HepG2 (cell line): ENCODE results near the gene ASL. TPM values are rescaled to one million over a fixed set of nuclear protein-coding genes. Genes with fewer than 3 reads are reported as not detected.
A peak's percentile ranks its signal among the peaks of the same experiment; 100 is the strongest.

Experiments used
- ARNTL ChIP-seq: sonication (generic); formaldehyde crosslinking; IDR thresholded peaks from 2 replicates; pipeline ENCODE4 v1.4.0; 2020; ENCODE audit warnings: mild to moderate bottlenecking, missing genetic modification reagents
- ATAD3A ChIP-seq: sonication (generic); formaldehyde crosslinking; IDR thresholded peaks from 2 replicates; pipeline ENCODE4 v1.4.0; 2020; ENCODE audit warnings: missing genetic modification reagents
- BORCS8-MEF2B ChIP-seq: sonication (generic); formaldehyde crosslinking; IDR thresholded peaks from 2 replicates; pipeline ENCODE4 v1.8.0; 2022; ENCODE audit warnings: mild to moderate bottlenecking, missing genetic modification reagents
- BRD4 ChIP-seq: sonication (generic); formaldehyde crosslinking; IDR thresholded peaks from 2 replicates; pipeline ENCODE4 v1.4.0; 2020; ENCODE audit warnings: missing genetic modification reagents
- ISL2 ChIP-seq: sonication (generic); formaldehyde crosslinking; IDR thresholded peaks from 2 replicates; pipeline ENCODE4 v1.5.0; 2020; ENCODE audit warnings: missing genetic modification reagents
- KMT2B ChIP-seq: IDR thresholded peaks from 2 replicates; pipeline ENCODE4 v1.6.1; 2016; ENCODE audit warnings: missing genetic modification reagents, missing compliant biosample characterization
- POLR2G ChIP-seq: fragments of 200-400 bp; formaldehyde crosslinking; IDR thresholded peaks from 2 replicates; pipeline ENCODE4 v1.6.1; 2018; ENCODE audit warnings: mild to moderate bottlenecking, low read depth, low read length, moderate library complexity
- PTBP1 ChIP-seq: fragments of 200-400 bp; formaldehyde crosslinking; IDR thresholded peaks from 2 replicates; pipeline ENCODE4 v1.6.1; 2018; ENCODE audit warnings: low read length, low read depth; ENCODE audit not compliant: poor library complexity, severe bottlenecking
- RFXAP ChIP-seq: sonication (generic); formaldehyde crosslinking; IDR thresholded peaks from 2 replicates; pipeline ENCODE4 v1.4.0; 2020; ENCODE audit warnings: missing genetic modification reagents, borderline replicate concordance
- RXRA ChIP-seq: sonication (generic); formaldehyde crosslinking; IDR thresholded peaks from 2 replicates; pipeline ENCODE4 v1.5.1; 2020; ENCODE audit warnings: missing genetic modification reagents
- SP2 ChIP-seq: sonication (generic); formaldehyde crosslinking; IDR thresholded peaks from 2 replicates; pipeline ENCODE4 v1.5.1; 2020; ENCODE audit warnings: mild to moderate bottlenecking, missing genetic modification reagents
- SPEN ChIP-seq: sonication (generic); formaldehyde crosslinking; IDR thresholded peaks from 2 replicates; pipeline ENCODE4 v1.5.1; 2020; ENCODE audit warnings: low read depth, mild to moderate bottlenecking, missing genetic modification reagents
- TARDBP ChIP-seq: sonication (generic); formaldehyde crosslinking; IDR thresholded peaks from 2 replicates; pipeline ENCODE4 v1.8.0; 2022; ENCODE audit warnings: mild to moderate bottlenecking, missing genetic modification reagents
- ZC3H13 ChIP-seq: sonication (generic); formaldehyde crosslinking; IDR thresholded peaks from 2 replicates; pipeline ENCODE4 v1.8.1; 2023; ENCODE audit warnings: mild to moderate bottlenecking, missing genetic modification reagents, moderate library complexity
- ZNF34 ChIP-seq: sonication (generic); formaldehyde crosslinking; IDR thresholded peaks from 2 replicates; pipeline ENCODE4 v1.4.0; 2020; ENCODE audit warnings: mild to moderate bottlenecking, missing genetic modification reagents, borderline replicate concordance
- ZNF441 ChIP-seq: sonication (generic); formaldehyde crosslinking; IDR thresholded peaks from 2 replicates; pipeline ENCODE4 v1.7.0; 2021; ENCODE audit warnings: missing genetic modification reagents, borderline replicate concordance
- ZNF703 ChIP-seq: sonication (generic); formaldehyde crosslinking; IDR thresholded peaks from 2 replicates; pipeline ENCODE4 v1.5.1; 2020; ENCODE audit warnings: missing genetic modification reagents, mild to moderate bottlenecking, moderate library complexity, borderline replicate concordance
- polyA plus RNA-seq, 8 experiments: library from polyadenylated mRNA; depleted of rRNA in 3 of 8; stranded (reverse) in 7 of 8; unstranded in 1 of 8; fragments of >200 nt; fragmentation: Illumina TruSeq in 4 of 8; extraction: Trizol in 4 of 8; gene quantifications; 2 replicates each; pipeline versions ENCODE4 v1.2.1 to v1.2.3, GENCODE V29; 2011 to 2016; ENCODE audit warnings: low read depth in 4 of 8, missing spikeins in 1 of 8, mixed read lengths in 1 of 8; ENCODE audit not compliant: insufficient read depth in 1 of 8
- total RNA-seq, 5 experiments: library from RNA; depleted of rRNA; stranded (reverse); fragments of >200 nt; fragmentation: Illumina TruSeq; extraction: Trizol; gene quantifications; 2 replicates each; pipeline ENCODE4 v1.2.3, GENCODE V29; 2016; ENCODE audit warnings: low read depth in 1 of 5
- TF ChIP-seq, protein P1 (sequence below): sonication (generic); formaldehyde crosslinking; IDR thresholded peaks from 2 replicates; pipeline ENCODE4 v1.5.0; 2020; ENCODE audit warnings: mild to moderate bottlenecking, missing genetic modification reagents, borderline replicate concordance
- TF ChIP-seq, protein P2 (sequence below): sonication (generic); formaldehyde crosslinking; IDR thresholded peaks from 2 replicates; pipeline ENCODE4 v1.5.0; 2020; ENCODE audit warnings: mild to moderate bottlenecking, missing genetic modification reagents, borderline replicate concordance
- TF ChIP-seq, protein P3 (sequence below): sonication (generic); formaldehyde crosslinking; conservative IDR thresholded peaks from 2 replicates; pipeline ENCODE4 v1.8.0; 2022; ENCODE audit warnings: mild to moderate bottlenecking, moderate library complexity, missing genetic modification reagents
- TF ChIP-seq, protein P4 (sequence below): IDR thresholded peaks from 2 replicates; pipeline ENCODE4 v1.6.1; 2012; ENCODE audit warnings: inconsistent platforms

Gene ASL
- total and polyA plus RNA-seq, 2 of the 13 experiments (the other 11 are each of a cell fraction or from before 2014, with no cell fraction given) = 71.4 to 96.5 TPM

DNA sequence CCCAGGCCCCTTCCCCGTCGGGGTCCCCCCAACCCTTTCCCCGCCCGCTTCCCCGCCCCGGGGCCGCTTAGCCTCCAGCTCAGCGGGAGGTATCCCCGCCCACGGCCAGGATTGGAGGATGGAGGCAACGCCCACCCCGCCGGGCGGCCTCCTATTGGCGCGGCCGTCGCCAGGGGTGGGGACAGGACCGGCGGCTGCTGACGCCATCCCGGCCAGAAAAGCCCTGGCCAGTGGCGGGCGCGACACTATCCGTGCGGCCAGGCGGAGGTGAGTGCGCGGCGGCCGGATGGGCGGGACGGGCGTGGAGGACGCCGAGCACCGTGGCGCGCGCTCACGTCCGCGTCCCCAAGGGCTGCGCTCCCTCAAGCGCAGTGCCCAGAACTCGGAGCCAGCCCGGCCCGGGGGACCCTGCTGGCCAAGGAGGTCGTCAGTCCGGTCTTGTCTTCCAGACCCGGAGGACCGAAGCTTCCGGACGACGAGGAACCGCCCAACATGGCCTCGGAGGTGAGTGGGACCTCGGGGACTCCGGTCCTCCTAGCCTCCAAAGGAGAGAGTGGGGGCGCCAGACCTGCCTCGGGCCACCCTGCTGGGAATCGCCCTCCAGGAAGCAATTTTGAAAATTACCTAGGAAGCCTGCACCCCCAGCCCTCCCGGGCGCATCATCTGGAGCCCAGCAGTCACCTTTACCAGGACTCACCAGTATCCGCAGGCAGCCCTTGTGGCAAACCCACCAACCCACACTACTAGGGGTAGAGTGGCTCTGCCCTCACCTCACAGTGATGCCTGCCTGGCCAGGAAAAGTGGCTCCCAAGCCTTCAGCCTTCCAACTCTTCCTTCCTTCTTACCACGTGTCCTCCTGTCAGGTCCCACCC, at the start of gene ASL (continued):
- TF ChIP-seq, protein P1, sequence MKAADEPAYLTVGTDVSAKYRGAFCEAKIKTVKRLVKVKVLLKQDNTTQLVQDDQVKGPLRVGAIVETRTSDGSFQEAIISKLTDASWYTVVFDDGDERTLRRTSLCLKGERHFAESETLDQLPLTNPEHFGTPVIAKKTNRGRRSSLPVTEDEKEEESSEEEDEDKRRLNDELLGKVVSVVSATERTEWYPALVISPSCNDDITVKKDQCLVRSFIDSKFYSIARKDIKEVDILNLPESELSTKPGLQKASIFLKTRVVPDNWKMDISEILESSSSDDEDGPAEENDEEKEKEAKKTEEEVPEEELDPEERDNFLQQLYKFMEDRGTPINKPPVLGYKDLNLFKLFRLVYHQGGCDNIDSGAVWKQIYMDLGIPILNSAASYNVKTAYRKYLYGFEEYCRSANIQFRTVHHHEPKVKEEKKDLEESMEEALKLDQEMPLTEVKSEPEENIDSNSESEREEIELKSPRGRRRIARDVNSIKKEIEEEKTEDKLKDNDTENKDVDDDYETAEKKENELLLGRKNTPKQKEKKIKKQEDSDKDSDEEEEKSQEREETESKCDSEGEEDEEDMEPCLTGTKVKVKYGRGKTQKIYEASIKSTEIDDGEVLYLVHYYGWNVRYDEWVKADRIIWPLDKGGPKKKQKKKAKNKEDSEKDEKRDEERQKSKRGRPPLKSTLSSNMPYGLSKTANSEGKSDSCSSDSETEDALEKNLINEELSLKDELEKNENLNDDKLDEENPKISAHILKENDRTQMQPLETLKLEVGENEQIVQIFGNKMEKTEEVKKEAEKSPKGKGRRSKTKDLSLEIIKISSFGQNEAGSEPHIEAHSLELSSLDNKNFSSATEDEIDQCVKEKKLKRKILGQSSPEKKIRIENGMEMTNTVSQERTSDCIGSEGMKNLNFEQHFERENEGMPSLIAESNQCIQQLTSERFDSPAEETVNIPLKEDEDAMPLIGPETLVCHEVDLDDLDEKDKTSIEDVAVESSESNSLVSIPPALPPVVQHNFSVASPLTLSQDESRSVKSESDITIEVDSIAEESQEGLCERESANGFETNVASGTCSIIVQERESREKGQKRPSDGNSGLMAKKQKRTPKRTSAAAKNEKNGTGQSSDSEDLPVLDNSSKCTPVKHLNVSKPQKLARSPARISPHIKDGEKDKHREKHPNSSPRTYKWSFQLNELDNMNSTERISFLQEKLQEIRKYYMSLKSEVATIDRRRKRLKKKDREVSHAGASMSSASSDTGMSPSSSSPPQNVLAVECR (CRISPR knock-in tag) = peak; percentile 96
- peak; percentile 93 for TF ChIP-seq POLR2G
- TF ChIP-seq ZNF34 (CRISPR knock-in tag) = no peak
- TF ChIP-seq BORCS8-MEF2B (CRISPR knock-in tag) = peak; percentile 66; the same call in 1 of the 2 replicates
- peak; percentile 22; the same call in 1 of the 2 replicates for TF ChIP-seq RXRA
- no peak for TF ChIP-seq ATAD3A (CRISPR knock-in tag)
- TF ChIP-seq, protein P2, sequence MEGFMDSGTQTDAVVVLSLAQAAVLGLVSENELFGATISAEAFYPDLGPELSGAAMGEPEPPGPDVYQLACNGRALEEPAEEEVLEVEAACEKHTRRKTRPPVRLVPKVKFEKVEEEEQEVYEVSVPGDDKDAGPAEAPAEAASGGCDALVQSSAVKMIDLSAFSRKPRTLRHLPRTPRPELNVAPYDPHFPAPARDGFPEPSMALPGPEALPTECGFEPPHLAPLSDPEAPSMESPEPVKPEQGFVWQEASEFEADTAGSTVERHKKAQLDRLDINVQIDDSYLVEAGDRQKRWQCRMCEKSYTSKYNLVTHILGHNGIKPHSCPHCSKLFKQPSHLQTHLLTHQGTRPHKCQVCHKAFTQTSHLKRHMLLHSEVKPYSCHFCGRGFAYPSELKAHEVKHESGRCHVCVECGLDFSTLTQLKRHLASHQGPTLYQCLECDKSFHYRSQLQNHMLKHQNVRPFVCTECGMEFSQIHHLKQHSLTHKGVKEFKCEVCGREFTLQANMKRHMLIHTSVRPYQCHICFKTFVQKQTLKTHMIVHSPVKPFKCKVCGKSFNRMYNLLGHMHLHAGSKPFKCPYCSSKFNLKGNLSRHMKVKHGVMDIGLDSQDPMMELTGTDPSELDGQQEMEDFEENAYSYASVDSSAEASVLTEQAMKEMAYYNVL (CRISPR knock-in tag) = 0 out of 2 replicates have a peak, but pooled peaks have one; percentile 19
- peak; percentile 57; the same call in 1 of the 2 replicates for TF ChIP-seq RFXAP (CRISPR knock-in tag)
- TF ChIP-seq, protein P3, sequence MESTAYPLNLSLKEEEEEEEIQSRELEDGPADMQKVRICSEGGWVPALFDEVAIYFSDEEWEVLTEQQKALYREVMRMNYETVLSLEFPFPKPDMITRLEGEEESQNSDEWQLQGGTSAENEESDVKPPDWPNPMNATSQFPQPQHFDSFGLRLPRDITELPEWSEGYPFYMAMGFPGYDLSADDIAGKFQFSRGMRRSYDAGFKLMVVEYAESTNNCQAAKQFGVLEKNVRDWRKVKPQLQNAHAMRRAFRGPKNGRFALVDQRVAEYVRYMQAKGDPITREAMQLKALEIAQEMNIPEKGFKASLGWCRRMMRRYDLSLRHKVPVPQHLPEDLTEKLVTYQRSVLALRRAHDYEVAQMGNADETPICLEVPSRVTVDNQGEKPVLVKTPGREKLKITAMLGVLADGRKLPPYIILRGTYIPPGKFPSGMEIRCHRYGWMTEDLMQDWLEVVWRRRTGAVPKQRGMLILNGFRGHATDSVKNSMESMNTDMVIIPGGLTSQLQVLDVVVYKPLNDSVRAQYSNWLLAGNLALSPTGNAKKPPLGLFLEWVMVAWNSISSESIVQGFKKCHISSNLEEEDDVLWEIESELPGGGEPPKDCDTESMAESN (CRISPR knock-in tag) = no peak; the same call in 1 of the 2 replicates
- peak; percentile 86 for TF ChIP-seq SP2 (CRISPR knock-in tag)
- no peak for TF ChIP-seq PTBP1
- TF ChIP-seq ZNF441 (CRISPR knock-in tag) = peak; percentile 77; the same call in 1 of the 2 replicates
- TF ChIP-seq ARNTL = no peak
- TF ChIP-seq ZNF703 (CRISPR knock-in tag) = 0 out of 2 replicates have a peak, but pooled peaks have one; percentile 42
- peak; percentile 64; the same call in 1 of the 2 replicates for TF ChIP-seq BRD4
- no peak; the same call in 1 of the 2 replicates for TF ChIP-seq ZC3H13 (CRISPR knock-in tag)
- TF ChIP-seq ISL2 (CRISPR knock-in tag) = peak; percentile 64
- TF ChIP-seq TARDBP (CRISPR knock-in tag) = peak; percentile 52; the same call in 1 of the 2 replicates
- TF ChIP-seq, protein P4, sequence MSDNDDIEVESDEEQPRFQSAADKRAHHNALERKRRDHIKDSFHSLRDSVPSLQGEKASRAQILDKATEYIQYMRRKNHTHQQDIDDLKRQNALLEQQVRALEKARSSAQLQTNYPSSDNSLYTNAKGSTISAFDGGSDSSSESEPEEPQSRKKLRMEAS = peak; percentile 79
- TF ChIP-seq KMT2B (CRISPR knock-in tag) = peak; percentile 31; the same call in 1 of the 2 replicates
- peak; percentile 70; the same call in 1 of the 2 replicates for TF ChIP-seq SPEN (CRISPR knock-in tag)
